GM12801 (cell line): ENCODE results near the gene SNAI3.

ENCODE experiments used
- TF ChIP-seq, protein P1 (sequence below): IDR thresholded peaks from one replicate; pipeline ENCODE4 v1.5.1; 2011; ENCODE audit warnings: control low read depth; ENCODE audit not compliant: insufficient read length; ENCODE audit errors: extremely low read depth

Gene SNAI3

GRCh38 chr16:88638323-88639230 lies 47.7 kb downstream of the SNAI3 start, which contains the start of gene IL17C:
Gene IL17C (plus strand): TSS chr16:88638572. CDS start chr16:88638642, 70 bp downstream.
- TF ChIP-seq, protein P1, sequence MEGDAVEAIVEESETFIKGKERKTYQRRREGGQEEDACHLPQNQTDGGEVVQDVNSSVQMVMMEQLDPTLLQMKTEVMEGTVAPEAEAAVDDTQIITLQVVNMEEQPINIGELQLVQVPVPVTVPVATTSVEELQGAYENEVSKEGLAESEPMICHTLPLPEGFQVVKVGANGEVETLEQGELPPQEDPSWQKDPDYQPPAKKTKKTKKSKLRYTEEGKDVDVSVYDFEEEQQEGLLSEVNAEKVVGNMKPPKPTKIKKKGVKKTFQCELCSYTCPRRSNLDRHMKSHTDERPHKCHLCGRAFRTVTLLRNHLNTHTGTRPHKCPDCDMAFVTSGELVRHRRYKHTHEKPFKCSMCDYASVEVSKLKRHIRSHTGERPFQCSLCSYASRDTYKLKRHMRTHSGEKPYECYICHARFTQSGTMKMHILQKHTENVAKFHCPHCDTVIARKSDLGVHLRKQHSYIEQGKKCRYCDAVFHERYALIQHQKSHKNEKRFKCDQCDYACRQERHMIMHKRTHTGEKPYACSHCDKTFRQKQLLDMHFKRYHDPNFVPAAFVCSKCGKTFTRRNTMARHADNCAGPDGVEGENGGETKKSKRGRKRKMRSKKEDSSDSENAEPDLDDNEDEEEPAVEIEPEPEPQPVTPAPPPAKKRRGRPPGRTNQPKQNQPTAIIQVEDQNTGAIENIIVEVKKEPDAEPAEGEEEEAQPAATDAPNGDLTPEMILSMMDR = no peak

DNA sequence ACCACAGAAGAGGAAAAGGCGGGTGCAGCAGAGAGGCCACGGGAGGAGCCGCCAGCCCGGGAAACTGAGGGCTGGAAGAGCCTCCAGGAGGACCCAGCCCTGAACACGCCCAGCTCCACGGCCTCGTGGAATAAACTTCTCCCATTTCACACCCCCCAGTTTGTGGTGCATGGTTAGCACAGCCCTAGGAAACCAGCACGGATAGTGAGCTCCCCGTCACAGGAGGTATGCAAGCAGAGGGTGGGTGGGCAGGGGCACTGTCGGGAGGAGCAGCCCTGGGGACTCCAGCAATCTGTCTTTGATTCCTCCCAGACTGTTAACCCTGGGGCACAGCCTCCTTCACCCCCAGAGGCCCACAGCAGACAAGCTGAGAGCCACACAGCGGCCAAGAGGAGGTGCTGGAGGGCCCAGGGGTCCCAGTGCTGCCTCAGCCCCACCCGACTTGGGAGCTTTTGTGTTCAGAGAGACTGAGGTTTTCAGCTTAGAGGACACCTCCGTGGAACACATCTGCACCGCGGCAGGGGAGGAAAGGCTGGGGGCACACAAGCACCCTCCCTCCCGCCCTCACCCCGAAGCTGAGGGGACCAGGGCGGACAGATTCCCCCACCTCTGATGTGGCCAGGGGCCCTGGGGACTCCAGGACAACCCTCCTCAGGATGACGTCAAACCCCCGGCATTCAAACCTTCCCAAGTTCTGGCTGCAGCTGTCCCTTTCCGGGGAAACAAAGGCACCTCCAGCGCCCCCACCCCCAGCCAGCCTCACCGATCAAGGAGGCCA lies 49.6 kb downstream of the SNAI3 start:
- TF ChIP-seq, protein P1 = no peak

DNA sequence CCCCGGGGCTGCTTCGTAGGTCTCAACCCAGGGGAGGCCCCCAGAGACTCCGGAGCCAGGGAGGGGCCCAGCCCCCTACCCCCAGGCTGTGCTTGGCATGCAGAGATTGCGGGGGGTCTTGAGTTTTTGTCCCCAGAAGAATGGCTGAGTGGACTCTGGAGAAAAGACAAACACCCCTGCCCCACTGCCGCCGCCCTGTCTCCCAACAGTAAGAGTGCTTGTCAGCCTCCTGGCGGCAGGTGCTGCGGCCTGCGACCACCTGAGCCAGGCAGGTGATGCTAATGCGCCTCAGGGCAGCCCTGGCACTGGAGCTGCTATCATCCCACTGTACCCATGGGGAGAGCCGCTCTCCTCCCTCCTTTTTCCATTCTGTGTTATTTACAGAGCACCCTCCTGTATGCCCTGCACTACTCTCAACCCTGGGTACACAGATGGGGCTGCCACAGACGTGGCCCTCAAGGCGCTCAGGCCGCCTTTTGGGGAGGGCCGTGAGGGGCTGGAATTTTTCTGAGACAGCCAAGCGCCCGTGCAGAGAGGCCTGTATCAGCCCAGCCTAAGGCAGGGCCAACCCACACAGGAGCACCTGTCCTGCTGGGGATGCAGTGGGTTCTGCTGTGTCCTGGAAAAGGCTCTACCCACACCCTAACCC lies 50.5 kb downstream of the SNAI3 start:
- TF ChIP-seq, protein P1 = no peak

DNA sequence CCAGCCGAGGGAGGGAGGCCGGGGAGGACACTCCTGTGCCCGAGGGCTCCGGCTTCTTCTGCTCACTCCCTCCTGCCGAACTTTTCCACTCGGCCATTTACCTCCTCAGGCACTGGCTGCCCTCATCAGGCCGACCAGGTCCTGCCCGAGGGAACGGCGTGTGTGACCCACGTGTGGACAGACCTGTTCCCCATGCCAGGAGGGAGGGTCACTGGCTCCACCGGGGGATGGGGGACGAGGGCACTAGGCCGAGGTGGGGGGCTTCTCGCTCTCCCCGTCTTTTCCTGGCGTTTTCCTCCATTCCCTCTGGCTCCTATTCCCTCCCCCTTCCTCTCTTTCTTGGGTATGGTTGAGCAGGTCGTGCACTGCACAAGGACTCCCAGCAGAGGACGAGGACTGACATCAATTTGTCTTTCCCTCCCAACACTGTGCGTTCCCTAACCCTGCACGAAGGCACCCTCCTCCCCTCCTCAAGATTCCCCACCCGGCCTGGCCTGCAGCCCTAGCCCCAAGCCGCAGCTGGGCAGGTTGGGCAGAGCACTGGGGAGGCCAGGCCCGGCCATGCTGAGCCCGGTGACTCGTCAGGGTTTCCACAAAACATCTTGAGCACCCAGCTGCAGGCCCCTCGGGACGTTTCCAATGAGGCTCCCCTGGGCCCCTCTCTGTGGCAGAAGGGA lies 51.2 kb downstream of the SNAI3 start:
- TF ChIP-seq, protein P1 = no peak

- TF ChIP-seq, protein P1 = no peak
Measured at GRCh38 chr16:88634141-88634993, 51.9 kb downstream of the SNAI3 start.

- TF ChIP-seq, protein P1 = no peak
Measured at GRCh38 chr16:88633684-88634140, 52.6 kb downstream of the SNAI3 start.
